K562 (cell line): ENCODE measurements around the gene MT1A. TPM values are rescaled to one million over a fixed set of nuclear protein-coding genes. Genes with fewer than 3 reads are reported as not detected.

Source experiments
- ATAC-seq: fragments of 200-7000 bp; cut with Tn5 transposase; 3 replicates; pipeline ENCODE4 v1.9.1; 2020; ENCODE audit warnings: moderate library complexity
- BruUV-seq: library from RNA; stranded (reverse); fragments of 400-500 nt; replicated peaks from 2 replicates; lab custom pipeline; 2021; lab: Mats Ljungman, UMichigan
- CTCF ChIA-PET: fragments of 300-600 bp; formaldehyde crosslinking; extraction: SDS; loops from one replicate; lab custom pipeline; 2021; ENCODE audit warnings: low intra/inter-chr PET ratio; lab: Yijun Ruan, JAX
- POLR2A ChIA-PET: fragments of 300-600, 350-650 bp; sonication (Branson Sonifier 250); formaldehyde crosslinking; extraction: SDS; loops from one replicate; lab custom pipeline; 2021; ENCODE audit warnings: antibody characterized with exemption, inconsistent platforms; lab: Yijun Ruan, JAX
- DNase-seq, 4 experiments: peaks; one replicate each; pipeline versions ENCODE4 v3.0.0 to v3.0.0-alpha.2; 2011 to 2018; ENCODE audit warnings: low spot score in 3 of 4, mixed read lengths in 3 of 4; ENCODE audit errors: extremely low read depth in 1 of 4
- FAIRE-seq: peaks from 2 replicates; lab custom pipeline; 2011; peaks lifted over from hg19 to GRCh38; lab: Jason Lieb, UNC
- H2AFZ ChIP-seq: 2 replicates; pipeline ENCODE4 v1.6.0; 2011; ENCODE audit warnings: low read depth, low read length, control low read depth, inconsistent platforms
- H3K27ac ChIP-seq: fragments of 200-600 bp; 3 replicates; pipeline ENCODE4 v1.8.0; 2011; ENCODE audit warnings: low read depth, mild to moderate bottlenecking, control low read depth, inconsistent platforms, low read length, moderate library complexity, mixed read lengths; ENCODE audit errors: extremely low read depth
- H3K27me3 ChIP-seq, 2 experiments: fragments of 300-600 bp in 1 of 2; 2 replicates in 1 of 2; 3 replicates in 1 of 2; pipeline versions ENCODE4 v1.6.0 to v1.8.0; 2011; ENCODE audit warnings: inconsistent platforms in 2 of 2, low read length in 2 of 2, mild to moderate bottlenecking in 1 of 2, mixed read lengths in 1 of 2, moderate library complexity in 1 of 2; ENCODE audit not compliant: control insufficient read depth in 2 of 2, insufficient read depth in 2 of 2
- H3K36me3 ChIP-seq: fragments of 300-600 bp; 3 replicates; pipeline ENCODE4 v1.8.0; 2011; ENCODE audit warnings: mild to moderate bottlenecking, low read length, inconsistent platforms; ENCODE audit not compliant: control insufficient read depth, insufficient read depth
- H3K4me1 ChIP-seq, 2 experiments: fragments of 200-600 bp in 1 of 2; replicated peaks in 1 of 2; 2 replicates in 1 of 2; 3 replicates in 1 of 2; pipeline versions ENCODE4 v1.5.1 to v1.8.0; 2011; ENCODE audit warnings: inconsistent platforms in 2 of 2, low read length in 2 of 2, mild to moderate bottlenecking in 1 of 2, mixed read lengths in 1 of 2, moderate library complexity in 1 of 2; ENCODE audit not compliant: control insufficient read depth in 2 of 2, insufficient read depth in 2 of 2
- H3K4me2 ChIP-seq: 2 replicates; pipeline ENCODE4 v1.6.1; 2011; ENCODE audit warnings: low read length, control low read depth, inconsistent platforms, mixed read lengths; ENCODE audit not compliant: insufficient read depth
- H3K4me3 ChIP-seq: fragments of 200-600 bp; sonication (generic), shearing (Covaris generic); 2 replicates; pipeline ENCODE4 v1.5.1; 2016; ENCODE audit warnings: control low read depth, inconsistent platforms
- H3K79me2 ChIP-seq: fragments of 200-600 bp; 3 replicates; pipeline ENCODE4 v1.8.0; 2011; ENCODE audit warnings: low read length, inconsistent platforms; ENCODE audit not compliant: control insufficient read depth, insufficient read depth
- H3K9ac ChIP-seq, 2 experiments: 2 replicates each; pipeline versions ENCODE4 v1.6.0 to v1.6.1; 2011; ENCODE audit warnings: low read depth in 2 of 2, low read length in 2 of 2, control low read depth in 1 of 2, inconsistent platforms in 1 of 2, mild to moderate bottlenecking in 1 of 2, mixed read lengths in 1 of 2; ENCODE audit not compliant: insufficient read depth in 1 of 2
- H3K9me1 ChIP-seq: one replicate; pipeline ENCODE4 v1.6.0; 2011; ENCODE audit warnings: inconsistent platforms, mild to moderate bottlenecking, low read length, moderate library complexity; ENCODE audit not compliant: control insufficient read depth, insufficient read depth
- H3K9me3 ChIP-seq: replicated peaks from 2 replicates; pipeline ENCODE4 v1.5.1; 2011; ENCODE audit warnings: low read depth, low read length, inconsistent platforms; ENCODE audit not compliant: control insufficient read depth, insufficient read depth
- H4K20me1 ChIP-seq: replicated peaks from 2 replicates; pipeline ENCODE4 v1.6.1; 2011; ENCODE audit warnings: low read length, inconsistent platforms, mixed read lengths; ENCODE audit not compliant: control insufficient read depth, insufficient read depth
- GABPB2 ChIP-seq: fragments of 250-450 bp; sonication (Bioruptor Pico); conservative IDR thresholded peaks from 2 replicates; pipeline ENCODE4 v1.5.1; 2021; ENCODE audit warnings: mild to moderate bottlenecking
- HNRNPH1 ChIP-seq: fragments of 200-400 bp; formaldehyde crosslinking; optimal IDR thresholded peaks from 2 replicates; pipeline ENCODE3; 2017; ENCODE audit warnings: low read depth, mild to moderate bottlenecking, low read length, moderate library complexity
- KAT8 ChIP-seq: fragments of 450-650 bp; IDR thresholded peaks from 2 replicates; pipeline ENCODE4 v1.6.1; 2016; ENCODE audit warnings: low read depth, mild to moderate bottlenecking
- MXI1 ChIP-seq: IDR thresholded peaks from 2 replicates; pipeline ENCODE4 v1.6.1; 2011; ENCODE audit warnings: low read depth, mild to moderate bottlenecking, improper control_type of control experiment, low read length
- RB1 ChIP-seq: fragments of 450-650 bp; IDR thresholded peaks from 2 replicates; pipeline ENCODE4 v1.6.1; 2017; ENCODE audit warnings: low read depth, mild to moderate bottlenecking
- ZNF668 ChIP-seq: fragments of 250-450 bp; sonication (Bioruptor Pico); IDR thresholded peaks from 2 replicates; pipeline ENCODE4 v1.8.0; 2022; ENCODE audit warnings: mild to moderate bottlenecking, inconsistent platforms
- ZNF778 ChIP-seq: fragments of 450-650 bp; formaldehyde crosslinking; IDR thresholded peaks from 2 replicates; pipeline ENCODE4 v1.4.0; 2020; ENCODE audit warnings: mild to moderate bottlenecking, moderate library complexity
- WGBS: fragments of 100-300 bp; shearing (Covaris generic); methylation state at CpG from one replicate; pipeline ENCODE4 v1.1.6; 2016; ENCODE audit warnings: low coverage, mixed read lengths; ENCODE audit not compliant: insufficient coverage; ENCODE audit errors: missing lambda C conversion rate; 5-methylcytosine and 5-hydroxymethylcytosine counted together
- in situ Hi-C: fragments of 300-500 bp; cut with MboI; formaldehyde crosslinking; loops from 4 replicates; pipeline ENCODE4 v1.15.0; 2018; ENCODE audit warnings: inconsistent platforms, mixed read lengths
- intact Hi-C: fragments of 100-400 bp; cut with micrococcal nuclease; formaldehyde crosslinking; loops from 2 replicates; pipeline ENCODE4 v1.14.2; 2022
- polyA plus RNA-seq, 8 experiments: library from polyadenylated mRNA; depleted of rRNA in 4 of 8; stranded (reverse) in 5 of 8; unstranded in 3 of 8; fragments of >200 nt; fragmentation: Nextera tagmentation in 2 of 8; fragmentation: Illumina TruSeq in 1 of 8; extraction: Ambion mirVana in 2 of 8; extraction: Trizol in 1 of 8; gene quantifications; 2 replicates each; pipeline versions ENCODE4 v1.2.1 to v1.2.3, GENCODE V29; 2011 to 2014; ENCODE audit warnings: inconsistent platforms in 1 of 8, missing spikeins in 1 of 8
- total RNA-seq, 7 experiments: library from RNA; depleted of rRNA in 6 of 7; stranded (reverse); fragments of >200 nt in 6 of 7; fragmentation: Illumina TruSeq in 2 of 7; extraction: Trizol in 2 of 7; gene quantifications; 2 replicates each; pipeline versions ENCODE4 v1.2.1 to v1.2.3, GENCODE V29; 2011 to 2021; ENCODE audit warnings: low replicate concordance in 1 of 7
- TF ChIP-seq, protein P1 (sequence below): fragments of 250-450 bp; sonication (Bioruptor Pico); IDR thresholded peaks from 2 replicates; pipeline ENCODE4 v1.5.0; 2020; ENCODE audit warnings: mild to moderate bottlenecking, borderline replicate concordance
- TF ChIP-seq, protein P2 (sequence below), 2 experiments: IDR thresholded peaks; 2 replicates each; pipeline ENCODE4 v1.6.1; 2012; ENCODE audit warnings: improper control_type of control experiment in 2 of 2, low read depth in 2 of 2, low read length in 2 of 2, borderline replicate concordance in 1 of 2

MT1A gene
- total and polyA plus RNA-seq, 9 of the 15 experiments (the other 6 are each of a cell fraction or from before 2014, with no cell fraction given) = 0.23 TPM; not detected in 8

DNA sequence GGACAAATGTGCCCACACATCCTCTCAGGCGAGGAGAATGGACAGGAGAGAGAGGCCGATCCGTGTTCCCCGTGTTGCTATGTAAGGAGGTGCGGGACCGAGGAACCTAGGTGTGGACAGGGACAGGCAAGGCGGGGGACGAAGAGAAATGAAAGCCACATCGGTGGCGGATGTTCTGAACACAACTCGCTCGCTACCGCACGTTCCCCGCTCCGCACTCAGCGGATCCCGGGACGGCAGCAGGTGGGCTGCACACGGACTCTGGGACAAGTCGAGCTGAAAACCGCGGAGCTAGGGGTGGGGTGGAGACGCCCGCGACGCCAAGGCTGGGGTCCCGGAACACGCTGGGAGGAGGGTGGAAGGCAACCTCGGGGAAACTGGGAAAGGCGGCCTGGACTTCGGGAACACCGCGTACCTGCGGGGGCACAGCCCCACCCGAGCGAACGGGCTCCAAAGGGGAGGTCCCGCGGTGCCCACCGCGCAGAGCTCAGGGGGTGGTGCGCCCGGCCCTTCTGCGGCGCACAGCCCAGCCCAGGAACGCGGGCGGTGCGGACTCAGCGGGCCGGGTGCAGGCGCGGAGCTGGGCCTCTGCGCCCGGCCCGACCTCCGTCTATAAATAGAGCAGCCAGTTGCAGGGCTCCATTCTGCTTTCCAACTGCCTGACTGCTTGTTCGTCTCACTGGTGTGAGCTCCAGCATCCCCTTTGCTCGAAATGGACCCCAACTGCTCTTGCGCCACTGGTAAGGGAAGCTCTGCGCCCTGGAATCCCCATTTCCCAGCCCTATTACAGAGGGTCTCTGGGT is 13.1 kb upstream of the MT1A start, which contains the start of gene MT1E:
MT1E (plus strand) TSS at position 642 of the 803 bp plus-strand sequence; CDS start at position 713, 71 bp downstream.
- POLR2A ChIA-PET = interaction anchor here (1.0 kb wide), 1 partner anchor 13 kb away, joined by 4 read pairs; no protein-coding TSS in a partner anchor
- H4K20me1 ChIP-seq = no peaks in the 10 kb centered on the region
- ATAC-seq (peak; percentile 56; the same call in 2 of the 3 replicates), DNase-seq (no peak)
- intact Hi-C loops = no loop called here
- H3K9me3 ChIP-seq = no peaks in the 10 kb centered on the region
- no TSS peak for BruUV-seq
- TF ChIP-seq ZNF778 (no peak), GABPB2 (CRISPR knock-in tag) (no peak), ZNF668 (CRISPR knock-in tag) (no peak), RB1 (no peak), HNRNPH1 (no peak), MXI1 (no peak), KAT8 (no peak)
- TF ChIP-seq, protein P1, sequence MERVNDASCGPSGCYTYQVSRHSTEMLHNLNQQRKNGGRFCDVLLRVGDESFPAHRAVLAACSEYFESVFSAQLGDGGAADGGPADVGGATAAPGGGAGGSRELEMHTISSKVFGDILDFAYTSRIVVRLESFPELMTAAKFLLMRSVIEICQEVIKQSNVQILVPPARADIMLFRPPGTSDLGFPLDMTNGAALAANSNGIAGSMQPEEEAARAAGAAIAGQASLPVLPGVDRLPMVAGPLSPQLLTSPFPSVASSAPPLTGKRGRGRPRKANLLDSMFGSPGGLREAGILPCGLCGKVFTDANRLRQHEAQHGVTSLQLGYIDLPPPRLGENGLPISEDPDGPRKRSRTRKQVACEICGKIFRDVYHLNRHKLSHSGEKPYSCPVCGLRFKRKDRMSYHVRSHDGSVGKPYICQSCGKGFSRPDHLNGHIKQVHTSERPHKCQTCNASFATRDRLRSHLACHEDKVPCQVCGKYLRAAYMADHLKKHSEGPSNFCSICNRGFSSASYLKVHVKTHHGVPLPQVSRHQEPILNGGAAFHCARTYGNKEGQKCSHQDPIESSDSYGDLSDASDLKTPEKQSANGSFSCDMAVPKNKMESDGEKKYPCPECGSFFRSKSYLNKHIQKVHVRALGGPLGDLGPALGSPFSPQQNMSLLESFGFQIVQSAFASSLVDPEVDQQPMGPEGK (CRISPR knock-in tag) = no peak
- TF ChIP-seq, protein P2, sequence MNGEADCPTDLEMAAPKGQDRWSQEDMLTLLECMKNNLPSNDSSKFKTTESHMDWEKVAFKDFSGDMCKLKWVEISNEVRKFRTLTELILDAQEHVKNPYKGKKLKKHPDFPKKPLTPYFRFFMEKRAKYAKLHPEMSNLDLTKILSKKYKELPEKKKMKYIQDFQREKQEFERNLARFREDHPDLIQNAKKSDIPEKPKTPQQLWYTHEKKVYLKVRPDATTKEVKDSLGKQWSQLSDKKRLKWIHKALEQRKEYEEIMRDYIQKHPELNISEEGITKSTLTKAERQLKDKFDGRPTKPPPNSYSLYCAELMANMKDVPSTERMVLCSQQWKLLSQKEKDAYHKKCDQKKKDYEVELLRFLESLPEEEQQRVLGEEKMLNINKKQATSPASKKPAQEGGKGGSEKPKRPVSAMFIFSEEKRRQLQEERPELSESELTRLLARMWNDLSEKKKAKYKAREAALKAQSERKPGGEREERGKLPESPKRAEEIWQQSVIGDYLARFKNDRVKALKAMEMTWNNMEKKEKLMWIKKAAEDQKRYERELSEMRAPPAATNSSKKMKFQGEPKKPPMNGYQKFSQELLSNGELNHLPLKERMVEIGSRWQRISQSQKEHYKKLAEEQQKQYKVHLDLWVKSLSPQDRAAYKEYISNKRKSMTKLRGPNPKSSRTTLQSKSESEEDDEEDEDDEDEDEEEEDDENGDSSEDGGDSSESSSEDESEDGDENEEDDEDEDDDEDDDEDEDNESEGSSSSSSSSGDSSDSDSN (IDR thresholded peaks at IDR 0.05; ENCODE audit: borderline replicate concordance in 1 of 2, low read depth in 2 of 2, low read length in 2 of 2) = no peak
- TF ChIP-seq, all 486 proteins: peak for 0
- Histone ChIP-seq H2AFZ (no peak within 1 kb of the TSS), H3K79me2 (no peaks in the 10 kb centered on the region), H3K9ac (no peak within 1 kb of the TSS), H3K9me1 (no peaks in the 10 kb centered on the region), H3K27ac (no peak within 1 kb of the TSS), H3K4me3 (no peak within 1 kb of the TSS), H3K36me3 (no peaks in the 10 kb centered on the region), H3K4me2 (no peak within 1 kb of the TSS), H3K27me3 (peaks cover 16 to 36% of the 10 kb centered on the region in 2 experiments; a peak in 4 of 5 replicates), H3K4me1 (peaks cover 0 to 7% of the 10 kb centered on the region in 2 experiments; a peak in 2 of 5 replicates)
- in situ Hi-C loops = no loop called here
- CTCF ChIA-PET = no interaction called here
- no peak for FAIRE-seq
- 23% methylated on average over 42 of the region's 62 CpGs for WGBS
